NCI-H524 treated with DMSO at 0.1 percent for 48 hours (cell line): ENCODE measurements around the gene KCNQ1.
"Not testable (repeated sequence)": the region's sequence is repeated elsewhere in the genome, so short reads cannot be mapped to it uniquely, and the experiment has no call there.

Experiments used
- DNase-seq: peaks from one replicate; lab custom pipeline; 2025; lab: John Stamatoyannopoulos, UW

KCNQ1 gene

GRCh38 chr11:2593393-2593950 lies 148.7 kb downstream of the KCNQ1 start:
- no peak for DNase-seq

DNA sequence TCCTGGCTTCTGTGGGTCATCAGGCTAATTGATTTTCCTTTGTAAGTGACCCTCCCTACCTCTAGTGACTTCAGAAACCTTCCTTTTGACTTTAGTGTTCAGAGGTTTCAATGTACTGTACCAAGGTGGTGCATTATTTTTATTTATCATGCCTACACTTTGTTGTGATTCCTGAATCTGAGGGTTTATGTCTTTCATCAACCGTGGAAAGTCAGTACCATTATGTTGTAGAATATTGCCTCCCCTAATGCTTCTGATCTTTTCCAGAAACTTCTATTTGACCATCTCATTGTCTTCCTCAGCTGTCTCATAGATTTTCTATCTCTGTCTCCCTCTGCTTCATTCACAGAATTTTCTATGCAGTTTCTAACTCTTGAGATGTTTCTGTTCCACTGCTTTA lies 149.5 kb downstream of the KCNQ1 start:
- DNase-seq = no peak

GRCh38 chr11:2595204-2595603 lies 150.4 kb downstream of the KCNQ1 start:
- no peak for DNase-seq

GRCh38 chr11:2599561-2600189 lies 154.9 kb downstream of the KCNQ1 start:
- DNase-seq = no peak

GRCh38 chr11:2609345-2609744 lies 164.5 kb downstream of the KCNQ1 start:
- DNase-seq = no peak

DNA sequence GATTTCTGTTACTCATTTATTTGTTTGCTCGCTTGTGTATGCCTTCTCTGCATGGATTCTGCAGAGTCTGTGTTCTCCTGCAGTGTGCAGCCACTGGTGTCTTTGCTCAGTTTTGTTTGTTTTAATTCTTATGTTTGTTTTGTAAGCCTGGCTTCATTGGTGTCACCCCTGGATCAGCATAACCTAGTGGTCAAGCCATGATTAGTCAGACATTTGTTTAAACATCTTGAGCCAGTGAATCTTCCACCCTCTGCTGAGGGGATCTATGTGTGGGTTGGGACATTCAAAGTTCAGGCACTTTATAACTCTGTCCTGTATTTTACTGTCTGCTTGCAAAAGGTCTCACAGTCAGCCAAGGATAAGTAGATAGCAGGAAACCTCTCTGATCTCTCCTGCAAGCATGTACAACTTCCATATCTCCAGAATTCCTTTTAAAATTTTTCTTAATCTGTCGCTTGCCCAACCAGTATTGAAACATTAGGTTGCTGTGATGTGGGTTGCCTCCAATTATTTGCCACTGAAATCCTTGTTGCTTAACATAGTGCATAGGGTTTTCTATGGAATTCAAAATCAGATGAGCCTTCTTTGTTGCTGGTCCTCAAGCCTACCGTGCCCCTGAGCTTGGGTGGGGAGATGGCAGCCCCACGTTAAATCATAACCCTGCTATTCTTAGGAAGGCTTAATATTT lies 168.2 kb downstream of the KCNQ1 start:
- no peak for DNase-seq

DNA sequence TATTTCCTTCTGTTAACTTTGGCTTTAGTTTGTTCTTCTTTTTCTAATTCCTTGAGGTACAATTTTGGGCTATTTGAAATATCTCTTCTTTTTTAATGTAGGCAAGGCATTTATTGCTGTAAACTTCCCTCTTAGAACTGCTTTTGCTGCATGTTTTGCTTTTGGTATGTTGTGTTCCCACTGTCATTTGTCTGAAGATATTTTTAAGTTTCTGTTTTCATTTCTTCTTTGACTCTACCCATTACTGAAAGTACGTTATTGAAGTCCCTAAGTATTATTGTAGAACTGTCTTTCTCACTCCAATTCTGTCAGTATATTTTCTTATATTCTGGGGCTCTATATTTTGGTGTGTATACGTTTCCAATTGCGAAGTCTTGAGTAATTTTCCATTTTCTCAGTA lies 177.1 kb downstream of the KCNQ1 start:
- no peak for DNase-seq

- no peak for DNase-seq
These were observed 180.4 kb downstream of the KCNQ1 start for GRCh38 chr11:2625183-2625582.

- DNase-seq = no peak
These were observed 185.9 kb downstream of the KCNQ1 start for GRCh38 chr11:2630679-2631078.

GRCh38 chr11:2631161-2631560 lies 186.4 kb downstream of the KCNQ1 start:
- no peak for DNase-seq

DNA sequence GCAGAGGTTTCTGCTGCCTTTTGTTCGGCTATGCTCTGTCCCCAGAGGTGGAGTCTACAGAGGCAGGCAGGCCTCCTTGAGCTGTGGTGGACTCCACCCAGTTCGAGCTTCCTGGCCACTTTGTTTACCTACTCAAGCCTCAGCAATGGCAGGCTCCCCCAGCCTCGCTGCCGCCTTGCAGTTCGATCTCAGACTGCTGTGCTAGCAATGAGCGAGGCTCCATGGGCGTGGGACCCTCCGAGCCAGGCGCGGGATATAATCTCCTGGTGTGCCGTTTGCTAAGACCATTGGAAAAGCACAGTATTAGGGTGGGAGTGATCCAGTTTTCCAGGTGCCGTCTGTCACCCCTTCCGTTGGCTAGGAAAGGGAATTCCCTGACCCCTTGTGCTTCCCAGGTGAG lies 195.0 kb downstream of the KCNQ1 start:
- not testable (repeated sequence) for DNase-seq

DNA sequence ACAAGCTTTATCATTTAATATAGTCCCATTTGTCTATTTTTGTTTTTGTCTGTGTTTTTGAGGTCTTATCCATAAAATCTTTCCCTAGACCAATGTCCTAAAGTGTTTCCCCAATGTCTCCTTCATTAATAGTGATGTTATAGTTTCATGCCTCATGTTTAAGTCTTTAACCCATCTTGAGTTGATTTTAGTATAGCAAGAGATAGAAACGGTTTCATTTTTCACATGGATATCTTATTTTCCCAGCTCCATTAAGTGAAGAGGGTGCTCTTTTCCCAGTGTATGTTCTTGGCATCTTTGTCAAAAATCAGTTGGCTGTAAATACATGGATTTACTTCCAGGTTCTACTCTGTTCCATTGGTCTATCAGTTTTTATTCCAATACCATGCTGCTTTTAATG lies 196.8 kb downstream of the KCNQ1 start:
- DNase-seq = no peak

DNA sequence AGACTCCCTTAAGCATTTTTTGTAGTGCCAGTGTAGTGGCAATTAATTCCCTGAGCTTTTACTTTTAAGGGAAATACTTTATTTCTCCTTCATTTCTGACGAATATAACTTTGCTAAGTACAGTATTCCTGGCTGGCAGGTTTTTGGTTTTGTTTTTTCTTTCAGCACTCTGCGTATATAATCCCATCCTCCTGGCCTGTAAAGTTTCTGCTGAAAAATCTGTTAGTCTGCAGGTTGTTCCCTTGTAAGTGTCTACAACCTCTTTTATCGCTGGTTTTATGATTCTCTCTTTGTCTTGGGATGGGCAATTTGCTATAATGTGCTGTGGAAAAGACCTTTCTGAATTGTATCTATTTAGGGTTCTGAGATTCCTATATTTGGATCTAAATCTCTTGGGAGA lies 198.9 kb downstream of the KCNQ1 start:
- no peak for DNase-seq

GRCh38 chr11:2644844-2645778 lies 200.3 kb downstream of the KCNQ1 start:
- DNase-seq = no peak

DNA sequence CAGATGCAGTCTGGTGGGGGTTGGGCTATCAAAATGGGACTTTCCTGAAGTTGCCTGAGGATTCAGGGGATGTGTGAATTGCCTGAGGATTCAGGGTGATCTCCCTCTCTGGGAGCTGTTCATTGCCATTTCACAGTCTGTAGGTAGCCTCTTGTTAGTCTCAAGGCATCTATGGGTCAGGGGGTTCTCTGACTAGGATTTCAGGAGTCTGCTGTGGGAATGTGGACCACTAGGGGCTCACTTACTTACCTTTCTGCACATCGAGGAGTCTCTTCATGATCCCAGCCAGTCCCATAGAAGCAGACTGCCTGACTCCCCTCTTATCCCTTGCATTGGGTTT lies 200.9 kb downstream of the KCNQ1 start:
- no peak for DNase-seq

DNA sequence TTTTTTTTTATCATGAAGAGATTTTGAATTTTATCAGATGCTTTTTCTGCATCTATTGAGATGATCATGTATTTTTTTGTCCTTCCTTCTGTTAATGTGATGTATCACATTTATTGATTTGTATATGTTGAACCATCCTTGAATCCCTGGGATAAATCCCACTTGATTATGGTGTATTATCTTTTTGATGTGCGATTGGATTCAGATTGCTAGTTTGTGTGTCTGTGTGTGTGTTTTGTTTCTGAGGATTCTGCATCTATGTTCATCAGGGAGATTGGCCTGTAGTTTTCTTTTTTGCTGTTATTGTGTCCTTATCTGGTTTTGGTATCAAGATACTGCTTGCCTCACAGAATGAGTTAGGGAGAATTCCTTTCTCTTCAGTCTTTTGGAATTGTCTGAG lies 202.4 kb downstream of the KCNQ1 start:
- DNase-seq = no peak

DNA sequence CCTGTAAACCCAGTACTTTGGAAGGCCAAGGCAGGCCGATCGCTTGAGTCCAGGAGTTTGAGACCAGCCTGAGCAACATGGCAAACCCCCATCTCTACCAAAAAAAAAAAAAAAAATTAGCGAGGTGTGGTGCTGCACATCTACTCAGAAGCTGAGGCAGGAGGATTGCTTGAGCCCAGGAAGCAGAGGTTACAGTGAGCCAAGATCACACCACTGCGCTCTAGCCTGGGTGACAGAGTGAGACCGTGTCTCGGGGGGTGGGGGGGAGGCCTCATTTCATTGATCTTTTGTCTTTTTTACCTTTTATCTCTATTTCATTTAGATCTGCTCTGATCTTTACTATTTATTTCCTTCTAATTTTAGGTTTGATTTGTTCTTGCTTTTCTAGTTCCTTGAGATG lies 203.1 kb downstream of the KCNQ1 start:
- no peak for DNase-seq

DNA sequence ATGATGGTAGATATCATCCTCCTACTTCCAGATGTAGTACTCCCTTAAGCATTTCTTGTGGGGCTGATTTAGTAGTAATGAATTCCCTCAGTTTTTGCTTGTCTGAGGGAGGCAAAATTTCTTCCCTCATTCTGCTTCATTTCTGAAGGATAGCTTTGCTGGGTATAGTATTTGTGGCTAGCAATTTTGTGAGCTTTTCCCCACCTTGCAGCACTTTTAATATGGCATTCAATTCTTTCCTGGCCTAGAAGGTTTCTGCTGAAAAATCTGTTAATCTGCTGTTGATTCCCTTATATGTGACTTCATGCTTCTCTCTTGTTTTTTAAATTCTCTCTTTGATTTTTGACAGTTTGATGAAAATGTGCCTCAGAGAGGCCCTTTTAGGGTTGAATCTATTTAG lies 204.6 kb downstream of the KCNQ1 start:
- DNase-seq = no peak

- DNase-seq = no peak
These were observed 205.0 kb downstream of the KCNQ1 start for GRCh38 chr11:2649848-2650247.

DNA sequence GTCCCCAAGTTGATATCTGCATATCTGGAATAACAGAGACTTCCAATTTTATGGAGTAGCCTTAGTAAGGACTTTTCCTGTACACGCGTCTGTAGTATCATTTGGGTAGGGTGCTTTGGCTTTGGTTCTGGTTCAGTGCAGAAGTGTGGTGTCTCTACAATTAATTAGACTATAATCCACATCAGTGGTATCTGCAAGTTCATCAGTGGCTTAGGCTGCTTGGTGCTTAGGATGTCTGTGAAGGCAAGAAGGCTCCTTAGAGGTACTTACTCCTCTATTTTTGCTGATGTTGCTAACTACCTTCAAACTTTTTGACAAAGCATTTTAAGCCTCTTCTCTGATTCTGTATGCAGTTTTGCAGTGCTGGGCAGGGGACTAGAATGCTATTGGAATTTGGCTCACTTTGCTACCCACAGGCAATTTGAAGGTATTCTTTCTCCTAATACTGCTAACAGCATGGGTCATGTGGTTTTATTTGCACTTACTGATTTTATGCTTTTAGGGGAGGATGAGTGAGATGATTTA lies 205.6 kb downstream of the KCNQ1 start:
- no peak for DNase-seq

DNA sequence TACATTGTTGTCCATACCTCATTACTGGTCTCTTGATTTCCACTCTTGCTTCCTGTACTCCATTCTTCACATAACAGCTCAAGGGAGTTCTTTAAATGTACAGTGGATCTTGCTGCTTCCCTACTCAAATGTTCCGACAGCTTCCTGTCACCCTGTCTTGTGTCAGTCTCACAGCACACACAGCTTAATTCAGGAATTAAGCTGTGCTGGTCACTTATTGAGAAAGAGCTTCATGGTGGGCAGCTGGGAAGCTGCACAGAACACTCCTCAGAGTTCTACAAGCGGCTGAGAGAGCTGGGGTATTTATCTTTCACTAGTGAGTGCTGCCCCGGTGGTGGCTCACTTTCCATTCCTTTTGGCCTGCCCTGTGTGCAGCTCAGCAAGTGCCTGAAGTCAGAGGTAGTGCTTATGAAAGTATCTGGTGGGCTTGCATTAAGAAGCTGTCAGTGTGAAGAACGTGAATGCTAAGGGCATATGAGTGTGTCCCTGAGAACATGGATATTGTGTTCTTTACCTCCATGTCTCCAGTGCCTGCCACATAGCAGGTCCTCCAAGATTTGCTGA lies 206.3 kb downstream of the KCNQ1 start:
- no peak for DNase-seq

DNA sequence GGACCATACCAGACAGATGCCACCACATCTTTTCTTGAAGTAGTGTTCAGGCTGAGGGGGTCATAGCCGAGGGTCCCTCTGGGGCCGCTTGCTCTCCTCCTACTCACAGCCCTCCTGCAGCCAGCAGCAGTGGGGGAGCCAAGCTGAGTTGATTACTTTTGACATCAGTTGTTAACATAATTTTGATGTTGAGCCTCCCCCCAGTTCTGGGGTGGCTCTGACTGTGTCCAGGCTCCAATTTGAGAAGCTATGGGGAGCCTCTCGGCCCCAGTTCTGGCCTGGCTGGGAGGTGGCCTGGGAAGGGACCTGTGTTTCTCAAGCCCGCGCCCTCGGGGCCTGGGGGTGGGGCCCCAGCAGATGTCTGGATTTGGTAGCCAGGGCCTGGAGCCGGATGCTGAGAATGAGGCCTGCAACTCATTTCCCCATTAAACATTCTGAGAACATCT lies 207.0 kb downstream of the KCNQ1 start:
- no peak for DNase-seq
